Stomach (tissue), 19 donors: Measurements from ENCODE around the gene DLX6. TPM values are rescaled to one million over a fixed set of nuclear protein-coding genes. Genes with fewer than 3 reads are reported as not detected.
A peak's percentile ranks its signal among the peaks of the same experiment; 100 is the strongest.

Experiments used
- DNase-seq, 2 donors: peaks; one replicate each; pipeline versions ENCODE4 v3.0.0 to v3.0.0-alpha.2; 2013 to 2019
- H3K27ac ChIP-seq, 5 donors: fragments of 200-600 bp in 4 of 5; sonication (generic) in 4 of 5; one replicate each; pipeline ENCODE4 v1.5.1; 2013 to 2019; ENCODE audit warnings: mild to moderate bottlenecking in 1 of 5, moderate library complexity in 1 of 5
- H3K27me3 ChIP-seq, 3 donors: fragments of 200-600 bp; sonication (generic); one replicate each; pipeline ENCODE4 v1.5.1; 2017 to 2019; ENCODE audit warnings: mixed run types in 1 of 3
- H3K36me3 ChIP-seq, 4 donors: fragments of 200-600 bp; sonication (generic); 1 replicate in 3 of 4; 2 replicates in 1 of 4; pipeline ENCODE4 v1.5.1; 2016 to 2019
- H3K4me1 ChIP-seq, 4 donors: fragments of 200-600 bp; sonication (generic); one replicate each; pipeline ENCODE4 v1.5.1; 2016 to 2019
- H3K4me3 ChIP-seq, 4 donors: fragments of 200-600 bp; sonication (generic) in 3 of 4; one replicate each; pipeline ENCODE4 v1.5.1; 2016 to 2019; ENCODE audit warnings: mild to moderate bottlenecking in 1 of 4
- H3K9me3 ChIP-seq, 4 donors: fragments of 200-600 bp; sonication (generic); one replicate each; pipeline ENCODE4 v1.5.1; 2016 to 2019
- CTCF ChIP-seq, 7 experiments: fragments of 450-650 bp in 4 of 7; fragments of 200-600 bp in 3 of 7; sonication (generic) in 3 of 7; IDR thresholded peaks; one replicate each; pipeline ENCODE4 v1.5.1; 2016 to 2019; ENCODE audit warnings: antibody characterized with exemption in 7 of 7, control low read depth in 2 of 7, mild to moderate bottlenecking in 1 of 7
- EP300 ChIP-seq: sonication (generic); formaldehyde crosslinking; IDR thresholded peaks from one replicate; pipeline ENCODE4 v1.6.1; 2017; ENCODE audit warnings: antibody characterized with exemption
- POLR2A ChIP-seq, 4 donors: fragments of 450-650 bp; IDR thresholded peaks; one replicate each; pipeline ENCODE4 v1.6.1; 2016; ENCODE audit warnings: antibody characterized with exemption in 4 of 4, control low read depth in 2 of 4, mild to moderate bottlenecking in 1 of 4, moderate library complexity in 1 of 4
- POLR2AphosphoS5 ChIP-seq, 3 donors: sonication (generic); formaldehyde crosslinking; IDR thresholded peaks; one replicate each; pipeline ENCODE4 v1.6.1; 2016; ENCODE audit warnings: antibody characterized with exemption in 3 of 3
- WGBS, 5 donors: extraction: QIAGEN DNeasy Blood & Tissue Kit in 3 of 5; methylation state at CpG; one replicate each; pipeline versions ENCODE4 v1.1.5 to v1.1.7; 2013 to 2018; 5-methylcytosine and 5-hydroxymethylcytosine counted together
- intact Hi-C: fragments of 100-400 bp; cut with DNase I; formaldehyde crosslinking; loops from one replicate; pipeline ENCODE4 v1.15.1; 2023; ENCODE audit warnings: low total_unique reads
- long read RNA-seq, 10 donors: transcript quantifications; one replicate each; lab custom pipeline, GENCODE V29; 2026
- polyA plus RNA-seq, 3 donors: library from polyadenylated mRNA; stranded (reverse); fragments of 200-250 nt; gene quantifications; one replicate each; pipeline ENCODE4 v1.2.3, GENCODE V29; 2013
- total RNA-seq, 5 donors: library from RNA; depleted of rRNA; stranded (reverse); fragments of >200 nt; gene quantifications; one replicate each; pipeline versions ENCODE4 v1.1.0 to v1.2.3, GENCODE V29; 2014 to 2016
- donor health status: healthy with polysubstance abuse.
- donor health status: Bipolar disorder and iron deficiency.
- donor health status: healthy.

Gene DLX6
- total RNA-seq: not detected
- under 1 TPM in 1 of 3 donors, not detected in 2; 0.08 TPM for polyA plus RNA-seq
- long read RNA-seq, donor 1: 0 reads
- long read RNA-seq, donor 2: 0 reads
- long read RNA-seq, donor 3: 0 reads
- long read RNA-seq, donor 4: 0 reads
- long read RNA-seq, donor 5, partial matches to known transcripts: 0 of 1 reads
- long read RNA-seq, donor 5, other reads (novel, unspliced or antisense): 0 of 1 reads
- long read RNA-seq, donor 6, partial matches to known transcripts: 0 of 1 reads
- long read RNA-seq, donor 6, other reads (novel, unspliced or antisense): 0 of 1 reads
- long read RNA-seq, donor 7: 0 reads
- long read RNA-seq, donor 8, partial matches to known transcripts: 0 of 1 reads
- long read RNA-seq, donor 8, other reads (novel, unspliced or antisense): 0 of 1 reads
- long read RNA-seq, donor 9, partial matches to known transcripts: 0 of 1 reads
- long read RNA-seq, donor 9, other reads (novel, unspliced or antisense): 0 of 1 reads
- long read RNA-seq, donor 10: 0 reads

- H3K27ac ChIP-seq: no peak within 1 kb of the TSS
- H3K9me3 ChIP-seq: peaks cover 0 to 15% (median 2%) of the 10 kb centered on the region in 4 donors
- TF ChIP-seq CTCF (IDR thresholded peaks at IDR 0.05) (no peak), POLR2A (IDR thresholded peaks at IDR 0.05) (no peak)
- intact Hi-C loops: no loop called here
- no peaks in the 10 kb centered on the region for H3K36me3 ChIP-seq
- H3K4me3 ChIP-seq: peak within 1 kb of the TSS; percentile 36 to 49 (median 41)
- DNase-seq: peak in 1 of 2 donors; percentile 85
- 2 to 6% (median 4%) methylated on average over 26 to 44 of the region's 44 CpGs for WGBS, 5 donors
- H3K27me3 ChIP-seq: peaks cover 40 to 100% (median 100%) of the 10 kb centered on the region in 3 donors
- peaks cover 26 to 40% (median 31%) of the 10 kb centered on the region in 4 donors for H3K4me1 ChIP-seq
Observed at GRCh38 chr7:97005183-97006054, at the start of gene DLX6. Gene DLX6 (plus strand): TSS chr7:97005553. CDS start chr7:97005978, 425 bp downstream.

GRCh38 chr7:96959135-96959534 is 46.2 kb upstream of the DLX6 start:
- Histone ChIP-seq H3K27me3 (peaks cover 0 to 9% (median 0%) of the 10 kb centered on the region in 3 donors), H3K36me3 (no peaks in the 10 kb centered on the region), H3K4me1 (no peaks in the 10 kb centered on the region), H3K4me3 (no peak overlapping the region), H3K9me3 (no peaks in the 10 kb centered on the region), H3K27ac (no peak overlapping the region)
- TF ChIP-seq CTCF (IDR thresholded peaks at IDR 0.05) (no peak), EP300 (no peak), POLR2AphosphoS5 (IDR thresholded peaks at IDR 0.05) (no peak), POLR2A (IDR thresholded peaks at IDR 0.05) (no peak)
- intact Hi-C loops: no loop called here
- DNase-seq: no peak

DNA sequence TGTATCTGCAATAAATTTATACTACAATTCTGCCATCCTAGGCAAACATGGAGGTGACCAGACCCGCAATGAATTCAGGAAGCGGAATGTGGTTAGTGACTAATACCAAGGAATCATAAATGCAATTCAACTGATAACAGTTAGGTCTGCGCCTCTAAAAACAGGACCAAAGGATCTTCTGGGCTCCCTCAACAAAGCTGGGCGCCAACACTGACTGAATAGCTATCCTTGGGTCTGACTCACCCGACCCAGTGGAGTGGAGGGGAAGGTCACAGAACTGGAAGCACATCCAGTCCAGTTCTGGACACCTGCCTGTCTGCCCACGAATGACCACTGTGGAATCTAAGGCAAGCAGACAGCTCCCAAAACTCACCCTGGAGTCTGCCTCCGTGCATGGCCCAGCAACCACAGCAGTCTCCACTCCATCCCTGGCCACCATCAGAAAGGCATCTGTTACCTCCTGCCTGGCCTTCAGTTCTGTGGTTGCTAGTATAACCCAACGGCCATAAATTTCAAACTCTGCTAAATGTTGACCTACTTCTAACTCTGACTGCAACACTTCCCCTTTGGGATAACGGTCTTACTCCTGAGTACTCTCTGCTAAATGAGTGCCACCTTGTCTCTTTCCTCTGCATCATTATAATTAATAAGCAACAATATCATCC is 43.0 kb upstream of the DLX6 start:
- Histone ChIP-seq H3K27ac (no peak overlapping the region), H3K4me3 (no peak overlapping the region), H3K9me3 (no peaks in the 10 kb centered on the region), H3K27me3 (peaks cover 0 to 20% (median 0%) of the 10 kb centered on the region in 3 donors), H3K36me3 (no peaks in the 10 kb centered on the region), H3K4me1 (no peaks in the 10 kb centered on the region)
- no peak for DNase-seq
- intact Hi-C loops: no loop called here
- TF ChIP-seq EP300 (no peak), CTCF (IDR thresholded peaks at IDR 0.05) (no peak), POLR2A (IDR thresholded peaks at IDR 0.05) (no peak), POLR2AphosphoS5 (IDR thresholded peaks at IDR 0.05) (no peak)
- WGBS, 5 donors: 65 to 77% (median 72%) methylated on average over 9 of the region's 9 CpGs

DNA sequence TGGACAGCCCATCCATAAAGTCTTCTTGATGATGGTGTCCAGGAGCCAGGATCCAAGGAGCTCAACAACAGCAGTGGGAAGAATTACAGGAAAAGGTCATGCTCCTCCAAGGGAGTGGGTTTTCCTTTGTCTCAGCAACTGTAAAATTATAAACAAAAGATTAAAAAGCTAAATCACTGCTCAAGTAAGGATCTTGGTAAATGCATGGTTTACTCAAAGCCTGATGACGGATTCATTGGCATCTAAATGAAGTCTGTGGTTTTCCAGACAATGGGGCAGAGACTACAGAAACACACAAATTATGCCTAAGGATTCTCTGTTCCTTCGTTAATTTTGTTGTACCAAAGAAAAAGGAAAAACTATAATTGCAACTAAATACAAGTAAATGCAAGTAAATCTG is 36.4 kb upstream of the DLX6 start:
- H3K9me3 ChIP-seq: no peaks in the 10 kb centered on the region
- H3K27ac ChIP-seq: no peak overlapping the region
- peaks cover 0 to 45% (median 0%) of the 10 kb centered on the region in 3 donors for H3K27me3 ChIP-seq
- no peaks in the 10 kb centered on the region for H3K4me1 ChIP-seq
- TF ChIP-seq POLR2A (IDR thresholded peaks at IDR 0.05) (no peak), EP300 (no peak), POLR2AphosphoS5 (IDR thresholded peaks at IDR 0.05) (no peak), CTCF (IDR thresholded peaks at IDR 0.05) (no peak)
- no peaks in the 10 kb centered on the region for H3K36me3 ChIP-seq
- intact Hi-C loops: no loop called here
- DNase-seq: no peak
- WGBS, 5 donors: 63 to 79% (median 72%) methylated on average over 2 of the region's 2 CpGs
- H3K4me3 ChIP-seq: no peak overlapping the region
